Astrocyte (in vitro differentiated cells and primary cell): ENCODE results near the gene EXOSC10.

Source experiments
- EZH2 ChIP-seq: IDR thresholded peaks from 2 replicates; pipeline ENCODE4 v1.6.1; 2012; ENCODE audit warnings: mild to moderate bottlenecking, low read length, inconsistent platforms; ENCODE audit not compliant: insufficient read depth
- TF ChIP-seq, protein P1 (sequence below): IDR thresholded peaks from 2 replicates; pipeline ENCODE4 v1.5.1; 2011; ENCODE audit warnings: low read depth, mild to moderate bottlenecking, inconsistent platforms, low read length, moderate library complexity; ENCODE audit not compliant: insufficient read depth

DNA sequence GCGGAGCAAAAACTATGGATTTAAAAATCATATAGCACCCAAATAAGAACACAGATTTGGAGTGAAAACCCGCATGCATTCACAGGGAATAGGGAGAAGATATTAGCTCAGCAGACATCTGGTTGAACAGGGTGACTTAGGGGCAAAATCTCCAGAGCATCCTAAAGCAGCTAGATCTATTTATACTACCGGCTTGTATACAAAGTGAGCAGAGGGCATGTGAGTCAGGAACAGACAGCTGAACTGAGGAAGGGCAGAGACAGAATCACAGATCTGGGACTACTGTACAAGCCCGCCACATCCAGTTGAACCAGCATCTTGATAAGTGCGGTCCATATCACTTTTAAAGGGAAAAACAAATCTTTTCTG lies 35.2 kb upstream of the EXOSC10 start:
- TF ChIP-seq, protein P1, sequence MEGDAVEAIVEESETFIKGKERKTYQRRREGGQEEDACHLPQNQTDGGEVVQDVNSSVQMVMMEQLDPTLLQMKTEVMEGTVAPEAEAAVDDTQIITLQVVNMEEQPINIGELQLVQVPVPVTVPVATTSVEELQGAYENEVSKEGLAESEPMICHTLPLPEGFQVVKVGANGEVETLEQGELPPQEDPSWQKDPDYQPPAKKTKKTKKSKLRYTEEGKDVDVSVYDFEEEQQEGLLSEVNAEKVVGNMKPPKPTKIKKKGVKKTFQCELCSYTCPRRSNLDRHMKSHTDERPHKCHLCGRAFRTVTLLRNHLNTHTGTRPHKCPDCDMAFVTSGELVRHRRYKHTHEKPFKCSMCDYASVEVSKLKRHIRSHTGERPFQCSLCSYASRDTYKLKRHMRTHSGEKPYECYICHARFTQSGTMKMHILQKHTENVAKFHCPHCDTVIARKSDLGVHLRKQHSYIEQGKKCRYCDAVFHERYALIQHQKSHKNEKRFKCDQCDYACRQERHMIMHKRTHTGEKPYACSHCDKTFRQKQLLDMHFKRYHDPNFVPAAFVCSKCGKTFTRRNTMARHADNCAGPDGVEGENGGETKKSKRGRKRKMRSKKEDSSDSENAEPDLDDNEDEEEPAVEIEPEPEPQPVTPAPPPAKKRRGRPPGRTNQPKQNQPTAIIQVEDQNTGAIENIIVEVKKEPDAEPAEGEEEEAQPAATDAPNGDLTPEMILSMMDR, result no peak
- TF ChIP-seq EZH2, result no peak
